HG02642 (cell line): Measurements from ENCODE around the gene SH3RF3.

ENCODE experiments used
- ATAC-seq: cut with Tn5 transposase; IDR thresholded peaks from one replicate; pipeline ENCODE4 v1.9.1; 2021; ENCODE audit warnings: mild to moderate bottlenecking; ENCODE audit not compliant: unreplicated experiment, poor library complexity

Gene SH3RF3

GRCh38 chr2:109254174-109254904, 125.3 kb downstream of the SH3RF3 start:
- ATAC-seq = peak; percentile 68

- ATAC-seq = no peak
Observed at GRCh38 chr2:109255654-109256053, 126.6 kb downstream of the SH3RF3 start.

- ATAC-seq = no peak
Observed at GRCh38 chr2:109256111-109256510, 127.1 kb downstream of the SH3RF3 start.

GRCh38 chr2:109256921-109257320, 127.9 kb downstream of the SH3RF3 start:
- ATAC-seq = no peak

GRCh38 chr2:109257653-109258052, 128.6 kb downstream of the SH3RF3 start:
- ATAC-seq = no peak

- ATAC-seq = no peak
Observed at GRCh38 chr2:109258376-109258775, 129.4 kb downstream of the SH3RF3 start.

- ATAC-seq = no peak
Observed at GRCh38 chr2:109258905-109259540, 130.0 kb downstream of the SH3RF3 start.

GRCh38 chr2:109259671-109260070, 130.7 kb downstream of the SH3RF3 start:
- no peak for ATAC-seq

- ATAC-seq = no peak
Observed at GRCh38 chr2:109260116-109260855, 131.3 kb downstream of the SH3RF3 start.

- no peak for ATAC-seq
Observed at GRCh38 chr2:109260886-109261700, 132.1 kb downstream of the SH3RF3 start.

- no peak for ATAC-seq
Observed at GRCh38 chr2:109261906-109262631, 133.1 kb downstream of the SH3RF3 start.

- ATAC-seq = no peak
Observed at GRCh38 chr2:109264595-109265328, 135.8 kb downstream of the SH3RF3 start.

GRCh38 chr2:109265369-109265768, 136.4 kb downstream of the SH3RF3 start:
- ATAC-seq = no peak

GRCh38 chr2:109265953-109266352, 136.9 kb downstream of the SH3RF3 start:
- ATAC-seq = no peak

- ATAC-seq = no peak
Observed at GRCh38 chr2:109266496-109266895, 137.5 kb downstream of the SH3RF3 start.

- ATAC-seq = no peak
Observed at GRCh38 chr2:109266998-109267854, 138.2 kb downstream of the SH3RF3 start.

- no peak for ATAC-seq
Observed at GRCh38 chr2:109268916-109269315, 139.9 kb downstream of the SH3RF3 start.
